ENCODE data around the gene HMCN1.

GRCh38 chr1:186043296-186043695 lies 309.1 kb downstream of the HMCN1 start:
- TF ChIP-seq EZH2phosphoT487 (conservative IDR thresholded peaks at IDR 0.05; ENCODE audit: low read length), result no peak
- TF ChIP-seq, protein P1, sequence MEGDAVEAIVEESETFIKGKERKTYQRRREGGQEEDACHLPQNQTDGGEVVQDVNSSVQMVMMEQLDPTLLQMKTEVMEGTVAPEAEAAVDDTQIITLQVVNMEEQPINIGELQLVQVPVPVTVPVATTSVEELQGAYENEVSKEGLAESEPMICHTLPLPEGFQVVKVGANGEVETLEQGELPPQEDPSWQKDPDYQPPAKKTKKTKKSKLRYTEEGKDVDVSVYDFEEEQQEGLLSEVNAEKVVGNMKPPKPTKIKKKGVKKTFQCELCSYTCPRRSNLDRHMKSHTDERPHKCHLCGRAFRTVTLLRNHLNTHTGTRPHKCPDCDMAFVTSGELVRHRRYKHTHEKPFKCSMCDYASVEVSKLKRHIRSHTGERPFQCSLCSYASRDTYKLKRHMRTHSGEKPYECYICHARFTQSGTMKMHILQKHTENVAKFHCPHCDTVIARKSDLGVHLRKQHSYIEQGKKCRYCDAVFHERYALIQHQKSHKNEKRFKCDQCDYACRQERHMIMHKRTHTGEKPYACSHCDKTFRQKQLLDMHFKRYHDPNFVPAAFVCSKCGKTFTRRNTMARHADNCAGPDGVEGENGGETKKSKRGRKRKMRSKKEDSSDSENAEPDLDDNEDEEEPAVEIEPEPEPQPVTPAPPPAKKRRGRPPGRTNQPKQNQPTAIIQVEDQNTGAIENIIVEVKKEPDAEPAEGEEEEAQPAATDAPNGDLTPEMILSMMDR (IDR thresholded peaks at IDR 0.05; ENCODE audit: insufficient read depth, low read length, poor library complexity, severe bottlenecking), result no peak
